HCT116 (cell line): ENCODE measurements around the gene RANBP17. TPM values are rescaled to one million over a fixed set of nuclear protein-coding genes. Genes with fewer than 3 reads are reported as not detected.

Source experiments
- ATAC-seq: fragments of 200-7000 bp; cut with Tn5 transposase; 2 replicates; pipeline ENCODE4 v1.9.1; 2020; ENCODE audit warnings: mild to moderate bottlenecking, moderate library complexity
- BruUV-seq: library from RNA; stranded (reverse); fragments of 400-500 nt; replicated peaks from 2 replicates; lab custom pipeline; 2021; lab: Mats Ljungman, UMichigan
- CTCF ChIA-PET: fragments of 300-600 bp; sonication (Branson Sonifier 250); formaldehyde crosslinking; loops from one replicate; lab custom pipeline; 2021; ENCODE audit warnings: antibody characterized with exemption; lab: Charles Lee
- POLR2A ChIA-PET: fragments of 300-600, 350-600 bp; sonication (Branson Sonifier 250); formaldehyde crosslinking; loops from one replicate; lab custom pipeline; 2021; ENCODE audit warnings: antibody characterized with exemption; lab: Charles Lee
- RAD21 ChIA-PET, 2 experiments: fragments of 300-600 bp; sonication (Branson Sonifier 250); formaldehyde crosslinking; loops; one replicate each; lab custom pipeline; 2023; ENCODE audit warnings: low total read pairs in 2 of 2; ENCODE audit not compliant: uncharacterized antibody in 2 of 2, unreplicated experiment in 2 of 2, low non-redundant PET in 1 of 2; lab: Charles Lee
- DNase-seq: peaks from one replicate; pipeline ENCODE4 v3.0.0-alpha.2; 2010; ENCODE audit warnings: low read depth, low spot score
- H2AFZ ChIP-seq: fragments of 200-600 bp; shearing (Covaris generic), sonication (generic); 2 replicates; pipeline ENCODE4 v1.6.1; 2017; ENCODE audit warnings: low read depth, mixed run types, mixed read lengths, antibody characterized with exemption, low read length; ENCODE audit not compliant: poor library complexity, severe bottlenecking
- H3K27ac ChIP-seq: 2 replicates; pipeline ENCODE4 v1.5.1; 2012; ENCODE audit warnings: low read depth, low read length
- H3K27me3 ChIP-seq: fragments of 200-600 bp; sonication (generic); 2 replicates; pipeline ENCODE4 v1.6.1; 2016; ENCODE audit warnings: mixed run types, low read length, mixed read lengths; ENCODE audit not compliant: insufficient read depth
- H3K36me3 ChIP-seq, 2 experiments: fragments of 200-500 bp in 1 of 2; fragments of 200-600 bp in 1 of 2; sonication (Bioruptor generic) in 1 of 2; sonication (generic) in 1 of 2; 2 replicates each; pipeline versions ENCODE4 v1.5.1 to v1.6.1; 2014 to 2016; ENCODE audit warnings: low read length in 2 of 2, inconsistent platforms in 1 of 2, mixed read lengths in 1 of 2, mixed run types in 1 of 2; ENCODE audit not compliant: insufficient read depth in 2 of 2, control insufficient read depth in 1 of 2
- H3K4me1 ChIP-seq, 2 experiments: fragments of 200-600 bp in 1 of 2; sonication (generic) in 1 of 2; 2 replicates each; pipeline versions ENCODE4 v1.5.1 to v1.6.1; 2012 to 2017; ENCODE audit warnings: low read length in 2 of 2, inconsistent platforms in 1 of 2, mild to moderate bottlenecking in 1 of 2, mixed read lengths in 1 of 2, mixed run types in 1 of 2, moderate library complexity in 1 of 2; ENCODE audit not compliant: insufficient read depth in 2 of 2, control insufficient read depth in 1 of 2
- H3K4me2 ChIP-seq: fragments of 200-600 bp; sonication (generic); 2 replicates; pipeline ENCODE4 v1.6.1; 2017; ENCODE audit warnings: mixed run types, low read length, mixed read lengths
- H3K4me3 ChIP-seq, 2 experiments: fragments of 200-600 bp in 1 of 2; sonication (generic) in 1 of 2; replicated peaks in 1 of 2; 2 replicates each; pipeline ENCODE4 v1.5.1; 2011 to 2016; ENCODE audit warnings: low read length in 2 of 2, control low read depth in 1 of 2, low read depth in 1 of 2, mild to moderate bottlenecking in 1 of 2, mixed read lengths in 1 of 2, mixed run types in 1 of 2
- H3K79me2 ChIP-seq: fragments of 200-600 bp; sonication (generic); 2 replicates; pipeline ENCODE4 v1.6.1; 2017; ENCODE audit warnings: mild to moderate bottlenecking, mixed run types, low read length, moderate library complexity, mixed read lengths; ENCODE audit not compliant: insufficient read depth
- H3K9ac ChIP-seq: fragments of 200-600 bp; sonication (generic); 2 replicates; pipeline ENCODE4 v1.6.1; 2016; ENCODE audit warnings: low read length, mixed read lengths
- H3K9me2 ChIP-seq: fragments of 200-600 bp; sonication (generic), shearing (Covaris generic); 2 replicates; pipeline ENCODE4 v1.6.1; 2017; ENCODE audit warnings: mixed run types, mild to moderate bottlenecking, moderate library complexity; ENCODE audit not compliant: insufficient read depth
- H3K9me3 ChIP-seq, 2 experiments: fragments of 200-500 bp in 1 of 2; fragments of 200-600 bp in 1 of 2; sonication (Bioruptor generic) in 1 of 2; sonication (generic) in 1 of 2; 2 replicates each; pipeline ENCODE4 v1.6.1; 2014 to 2017; ENCODE audit warnings: low read length in 2 of 2, mixed read lengths in 2 of 2, inconsistent platforms in 1 of 2, low read depth in 1 of 2, mild to moderate bottlenecking in 1 of 2, mixed run types in 1 of 2, moderate library complexity in 1 of 2; ENCODE audit not compliant: control insufficient read depth in 1 of 2, insufficient read depth in 1 of 2
- H4K20me1 ChIP-seq: fragments of 200-600 bp; sonication (generic), shearing (Covaris generic); 2 replicates; pipeline ENCODE4 v1.6.1; 2017; ENCODE audit warnings: mixed run types, mild to moderate bottlenecking, moderate library complexity; ENCODE audit not compliant: insufficient read depth
- CBX3 ChIP-seq: IDR thresholded peaks from 2 replicates; pipeline ENCODE4 v1.6.1; 2012; ENCODE audit warnings: low read depth
- CEBPB ChIP-seq: IDR thresholded peaks from 2 replicates; pipeline ENCODE4 v1.6.1; 2012; ENCODE audit warnings: low read depth
- EGR1 ChIP-seq: IDR thresholded peaks from 2 replicates; pipeline ENCODE4 v1.6.1; 2012; ENCODE audit warnings: low read depth
- ELF1 ChIP-seq: IDR thresholded peaks from 2 replicates; pipeline ENCODE4 v1.6.1; 2012; ENCODE audit warnings: low read depth, borderline replicate concordance
- EZH2 ChIP-seq: fragments of 200-600 bp; sonication (generic); IDR thresholded peaks from 2 replicates; pipeline ENCODE4 v1.6.1; 2017; ENCODE audit warnings: antibody characterized with exemption, mixed run types
- EZH2phosphoT487 ChIP-seq: fragments of 200-600 bp; IDR thresholded peaks from 2 replicates; pipeline ENCODE4 v1.6.1; 2018; ENCODE audit warnings: antibody characterized with exemption, borderline replicate concordance
- FOSL1 ChIP-seq: IDR thresholded peaks from 2 replicates; pipeline ENCODE4 v1.6.1; 2012; ENCODE audit warnings: low read depth
- JUND ChIP-seq: IDR thresholded peaks from 2 replicates; pipeline ENCODE4 v1.6.1; 2012
- POLR2A ChIP-seq: IDR thresholded peaks from 2 replicates; pipeline ENCODE4 v1.7.0; 2011; ENCODE audit warnings: borderline replicate concordance; ENCODE audit not compliant: insufficient read depth, insufficient read length; ENCODE audit errors: extremely low read depth
- POLR2AphosphoS5 ChIP-seq: IDR thresholded peaks from 2 replicates; pipeline ENCODE4 v1.6.1; 2011; ENCODE audit warnings: mild to moderate bottlenecking, low read depth, low read length, moderate library complexity
- RAD21 ChIP-seq: IDR thresholded peaks from 2 replicates; pipeline ENCODE4 v1.6.1; 2012; ENCODE audit warnings: low read depth, mild to moderate bottlenecking
- SIN3A ChIP-seq: IDR thresholded peaks from 2 replicates; pipeline ENCODE4 v1.6.1; 2012; ENCODE audit warnings: low read depth
- SRF ChIP-seq: IDR thresholded peaks from 2 replicates; pipeline ENCODE4 v1.6.1; 2012; ENCODE audit warnings: low read depth
- TCF7L2 ChIP-seq: IDR thresholded peaks from 2 replicates; pipeline ENCODE4 v1.7.0; 2011; ENCODE audit warnings: borderline replicate concordance, inconsistent platforms; ENCODE audit not compliant: insufficient read depth, insufficient read length; ENCODE audit errors: extremely low read depth
- YY1 ChIP-seq: IDR thresholded peaks from 2 replicates; pipeline ENCODE4 v1.6.1; 2011; ENCODE audit warnings: low read length, low read depth, moderate library complexity, mild to moderate bottlenecking; ENCODE audit not compliant: insufficient replicate concordance; ENCODE audit errors: extremely low read depth
- ZFX ChIP-seq: fragments of 450-650 bp; IDR thresholded peaks from 2 replicates; pipeline ENCODE4 v1.6.1; 2017
- ZNF274 ChIP-seq: fragments of 200-500 bp; sonication (Bioruptor generic); IDR thresholded peaks from 2 replicates; pipeline ENCODE4 v1.6.1; 2014; ENCODE audit warnings: mild to moderate bottlenecking, low read depth, low read length, inconsistent platforms
- intact Hi-C: fragments of 100-400 bp; cut with micrococcal nuclease; formaldehyde crosslinking; loops from 2 replicates; pipeline ENCODE4 v1.10.0; 2022
- total RNA-seq: library from RNA; stranded (reverse); gene quantifications from one replicate; pipeline ENCODE4 v1.2.1, GENCODE V29; 2021; ENCODE audit not compliant: unreplicated experiment
- TF ChIP-seq, protein P1 (sequence below), 3 experiments: fragments of 200-600 bp in 1 of 3; sonication (generic) in 1 of 3; IDR thresholded peaks in 2 of 3; conservative IDR thresholded peaks in 1 of 3; 2 replicates each; pipeline ENCODE4 v1.5.1; 2012 to 2017; ENCODE audit warnings: low read depth in 2 of 3, low read length in 2 of 3, antibody characterized with exemption in 1 of 3, borderline replicate concordance in 1 of 3, control low read depth in 1 of 3, mild to moderate bottlenecking in 1 of 3, mixed read lengths in 1 of 3, mixed run types in 1 of 3, moderate library complexity in 1 of 3; ENCODE audit not compliant: insufficient read depth in 1 of 3
- TF ChIP-seq, protein P2 (sequence below): IDR thresholded peaks from 2 replicates; pipeline ENCODE4 v1.6.1; 2012
- TF ChIP-seq, protein P3 (sequence below): IDR thresholded peaks from 2 replicates; pipeline ENCODE4 v1.6.1; 2012

Gene RANBP17
- total RNA-seq, 1 experiment from 2014 or later: 18.2 TPM

DNA sequence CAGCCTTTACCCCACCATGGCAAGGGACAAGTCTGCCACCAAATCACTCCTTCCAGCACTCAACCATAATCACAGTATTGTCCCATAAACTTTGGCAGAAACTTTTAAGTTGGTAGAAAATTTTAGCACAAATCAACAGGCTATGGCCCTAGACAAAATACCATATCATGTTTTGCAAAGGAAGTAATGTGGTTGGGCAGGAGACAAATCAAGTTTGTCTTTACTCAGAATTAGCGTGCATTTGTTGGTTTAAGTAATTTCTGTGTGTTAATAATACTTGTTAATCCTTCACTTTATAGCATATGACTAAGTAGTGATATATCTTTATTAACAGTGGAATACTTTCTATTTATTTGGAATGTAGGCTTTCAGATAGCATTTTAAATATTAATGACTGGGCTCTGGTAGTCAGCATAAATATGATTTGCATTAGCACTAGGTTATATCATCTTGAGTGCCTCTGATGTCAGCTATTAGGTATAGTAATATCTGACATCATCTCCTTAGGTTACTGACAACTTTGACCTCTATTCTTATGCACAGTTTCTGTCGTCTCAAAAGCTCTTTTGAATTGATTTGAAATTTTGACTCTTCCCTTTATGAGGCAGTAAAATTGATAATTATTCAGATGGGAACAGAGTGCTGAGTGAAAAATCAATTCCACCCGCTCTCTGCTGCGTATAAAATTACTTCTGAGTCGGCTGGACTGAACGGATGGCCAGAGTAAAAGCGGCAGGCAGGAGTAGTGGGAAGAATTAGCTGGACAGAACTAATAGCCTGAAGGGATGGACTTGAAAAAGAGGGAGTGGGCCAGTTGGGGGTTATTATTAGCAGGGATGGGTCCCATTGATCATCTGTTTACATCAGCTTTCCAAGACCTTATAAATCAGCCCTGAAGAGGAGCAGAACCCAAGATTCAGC is 407.1 kb downstream of the RANBP17 start:
- Histone ChIP-seq H3K79me2 (no peaks in the 10 kb centered on the region), H3K9me2 (no peaks in the 10 kb centered on the region), H3K4me1 (no peaks in the 10 kb centered on the region), H3K4me3 (no peak overlapping the region), H3K27me3 (no peaks in the 10 kb centered on the region), H4K20me1 (no peaks in the 10 kb centered on the region), H3K4me2 (no peak overlapping the region), H3K36me3 (no peaks in the 10 kb centered on the region), H2AFZ (no peak overlapping the region), H3K27ac (no peak overlapping the region), H3K9ac (no peak overlapping the region), H3K9me3 (no peaks in the 10 kb centered on the region)
- DNase-seq: no peak
- BruUV-seq: no TSS peak
- ChIA-PET RAD21 (no interaction called here), POLR2A (no interaction called here), CTCF (no interaction called here)
- intact Hi-C loops: no loop called here
- no peak for TF ChIP-seq EZH2
- no peak for TF ChIP-seq SIN3A
- TF ChIP-seq ZNF274: no peak
- TF ChIP-seq YY1: no peak
- TF ChIP-seq TCF7L2: no peak
- TF ChIP-seq EZH2phosphoT487: no peak
- TF ChIP-seq FOSL1: no peak
- TF ChIP-seq CEBPB: no peak
- no peak for TF ChIP-seq RAD21
- TF ChIP-seq ZFX: no peak
- no peak for TF ChIP-seq POLR2A
- no peak for TF ChIP-seq ELF1
- no peak for TF ChIP-seq CBX3
- TF ChIP-seq, protein P1, sequence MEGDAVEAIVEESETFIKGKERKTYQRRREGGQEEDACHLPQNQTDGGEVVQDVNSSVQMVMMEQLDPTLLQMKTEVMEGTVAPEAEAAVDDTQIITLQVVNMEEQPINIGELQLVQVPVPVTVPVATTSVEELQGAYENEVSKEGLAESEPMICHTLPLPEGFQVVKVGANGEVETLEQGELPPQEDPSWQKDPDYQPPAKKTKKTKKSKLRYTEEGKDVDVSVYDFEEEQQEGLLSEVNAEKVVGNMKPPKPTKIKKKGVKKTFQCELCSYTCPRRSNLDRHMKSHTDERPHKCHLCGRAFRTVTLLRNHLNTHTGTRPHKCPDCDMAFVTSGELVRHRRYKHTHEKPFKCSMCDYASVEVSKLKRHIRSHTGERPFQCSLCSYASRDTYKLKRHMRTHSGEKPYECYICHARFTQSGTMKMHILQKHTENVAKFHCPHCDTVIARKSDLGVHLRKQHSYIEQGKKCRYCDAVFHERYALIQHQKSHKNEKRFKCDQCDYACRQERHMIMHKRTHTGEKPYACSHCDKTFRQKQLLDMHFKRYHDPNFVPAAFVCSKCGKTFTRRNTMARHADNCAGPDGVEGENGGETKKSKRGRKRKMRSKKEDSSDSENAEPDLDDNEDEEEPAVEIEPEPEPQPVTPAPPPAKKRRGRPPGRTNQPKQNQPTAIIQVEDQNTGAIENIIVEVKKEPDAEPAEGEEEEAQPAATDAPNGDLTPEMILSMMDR (IDR thresholded peaks at IDR 0.05 in 2 of 3, conservative IDR thresholded peaks at IDR 0.05 in 1 of 3; ENCODE audit: borderline replicate concordance in 1 of 3, insufficient read depth in 1 of 3, low read depth in 2 of 3, low read length in 2 of 3): no peak
- TF ChIP-seq, protein P2, sequence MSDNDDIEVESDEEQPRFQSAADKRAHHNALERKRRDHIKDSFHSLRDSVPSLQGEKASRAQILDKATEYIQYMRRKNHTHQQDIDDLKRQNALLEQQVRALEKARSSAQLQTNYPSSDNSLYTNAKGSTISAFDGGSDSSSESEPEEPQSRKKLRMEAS: no peak
- no peak for TF ChIP-seq SRF
- TF ChIP-seq EGR1: no peak
- TF ChIP-seq, protein P3, sequence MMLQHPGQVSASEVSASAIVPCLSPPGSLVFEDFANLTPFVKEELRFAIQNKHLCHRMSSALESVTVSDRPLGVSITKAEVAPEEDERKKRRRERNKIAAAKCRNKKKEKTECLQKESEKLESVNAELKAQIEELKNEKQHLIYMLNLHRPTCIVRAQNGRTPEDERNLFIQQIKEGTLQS: no peak
- TF ChIP-seq POLR2AphosphoS5: no peak
- no peak for TF ChIP-seq JUND
- ATAC-seq: no peak
